Sigmoid colon (tissue), 4 donors: ENCODE measurements around the gene OR1J1.

ENCODE experiments used
- POLR2A ChIP-seq, 2 donors: fragments of 450-650 bp; IDR thresholded peaks; one replicate each; pipeline ENCODE4 v1.6.1; 2016; ENCODE audit warnings: antibody characterized with exemption in 2 of 2, mild to moderate bottlenecking in 2 of 2, moderate library complexity in 2 of 2
- POLR2AphosphoS5 ChIP-seq, 4 donors: sonication (generic); formaldehyde crosslinking; IDR thresholded peaks; one replicate each; pipeline ENCODE4 v1.6.1; 2017; ENCODE audit warnings: antibody characterized with exemption in 4 of 4
- TF ChIP-seq, protein P1 (sequence below), 4 experiments: fragments of 450-650 bp in 3 of 4; fragments of 200-600 bp in 1 of 4; IDR thresholded peaks; one replicate each; pipeline ENCODE4 v1.5.1; 2016 to 2019; ENCODE audit warnings: antibody characterized with exemption in 4 of 4, mild to moderate bottlenecking in 3 of 4, moderate library complexity in 2 of 4

DNA sequence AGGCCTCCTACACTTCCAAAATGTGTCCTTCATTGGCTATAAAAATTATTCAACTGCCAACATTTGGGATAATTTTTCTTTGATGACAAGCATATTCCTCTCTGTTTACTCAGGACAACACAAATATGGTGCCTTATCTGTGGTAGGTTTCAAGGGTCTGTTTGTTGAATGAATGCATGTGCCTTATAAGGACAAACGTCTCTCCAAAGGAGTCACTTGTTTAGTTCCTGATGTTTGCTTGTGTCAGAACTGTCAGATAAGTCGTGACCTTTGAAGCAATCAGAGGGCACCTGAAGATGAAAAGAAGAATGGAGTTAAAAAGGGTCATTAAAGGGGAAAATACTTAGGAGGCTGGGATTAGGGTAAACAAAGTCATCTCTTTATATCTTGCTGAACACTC, 29.2 kb upstream of the OR1J1 start:
- TF ChIP-seq, protein P1, sequence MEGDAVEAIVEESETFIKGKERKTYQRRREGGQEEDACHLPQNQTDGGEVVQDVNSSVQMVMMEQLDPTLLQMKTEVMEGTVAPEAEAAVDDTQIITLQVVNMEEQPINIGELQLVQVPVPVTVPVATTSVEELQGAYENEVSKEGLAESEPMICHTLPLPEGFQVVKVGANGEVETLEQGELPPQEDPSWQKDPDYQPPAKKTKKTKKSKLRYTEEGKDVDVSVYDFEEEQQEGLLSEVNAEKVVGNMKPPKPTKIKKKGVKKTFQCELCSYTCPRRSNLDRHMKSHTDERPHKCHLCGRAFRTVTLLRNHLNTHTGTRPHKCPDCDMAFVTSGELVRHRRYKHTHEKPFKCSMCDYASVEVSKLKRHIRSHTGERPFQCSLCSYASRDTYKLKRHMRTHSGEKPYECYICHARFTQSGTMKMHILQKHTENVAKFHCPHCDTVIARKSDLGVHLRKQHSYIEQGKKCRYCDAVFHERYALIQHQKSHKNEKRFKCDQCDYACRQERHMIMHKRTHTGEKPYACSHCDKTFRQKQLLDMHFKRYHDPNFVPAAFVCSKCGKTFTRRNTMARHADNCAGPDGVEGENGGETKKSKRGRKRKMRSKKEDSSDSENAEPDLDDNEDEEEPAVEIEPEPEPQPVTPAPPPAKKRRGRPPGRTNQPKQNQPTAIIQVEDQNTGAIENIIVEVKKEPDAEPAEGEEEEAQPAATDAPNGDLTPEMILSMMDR (IDR thresholded peaks at IDR 0.05), result no peak
- TF ChIP-seq POLR2AphosphoS5 (IDR thresholded peaks at IDR 0.05) (no peak), POLR2A (IDR thresholded peaks at IDR 0.05) (no peak)
